ENCODE data around the gene NR2C1.
"Not testable (repeated sequence)": the region's sequence is repeated elsewhere in the genome, so short reads cannot be mapped to it uniquely, and the experiment has no call there.

NR2C1 gene

GRCh38 chr12:95072900-95073697, at the start of gene NR2C1:
Gene NR2C1, minus strand, starts transcription at chr12:95073618. Its CDS starts 6,234 bp downstream, at chr12:95067384.
- peak; percentile 92 for DNase-seq

GRCh38 chr12:95118788-95119179, 45.4 kb upstream of the NR2C1 start:
- DNase-seq = no peak

GRCh38 chr12:95118138-95118787, 44.8 kb upstream of the NR2C1 start:
- DNase-seq = no peak

- DNase-seq = peak; percentile 56
Observed at GRCh38 chr12:95117178-95117599, 43.8 kb upstream of the NR2C1 start.

- no peak for DNase-seq
Observed at GRCh38 chr12:95116773-95117172, 43.4 kb upstream of the NR2C1 start.

- no peak for DNase-seq
Observed at GRCh38 chr12:95116341-95116740, 42.9 kb upstream of the NR2C1 start.

GRCh38 chr12:95115641-95116040, 42.2 kb upstream of the NR2C1 start:
- no peak for DNase-seq

GRCh38 chr12:95114766-95115405, 41.5 kb upstream of the NR2C1 start:
- DNase-seq = no peak

- no peak for DNase-seq
Observed at GRCh38 chr12:95107362-95107761, 33.9 kb upstream of the NR2C1 start.

- DNase-seq = no peak
Observed at GRCh38 chr12:95105540-95105939, 32.1 kb upstream of the NR2C1 start.

- DNase-seq = no peak
Observed at GRCh38 chr12:95104919-95105452, 31.6 kb upstream of the NR2C1 start.

GRCh38 chr12:95102916-95103671, 29.7 kb upstream of the NR2C1 start:
- DNase-seq = peak; percentile 89

GRCh38 chr12:95101957-95102356, 28.5 kb upstream of the NR2C1 start:
- not testable (repeated sequence) for DNase-seq

- no peak for DNase-seq
Observed at GRCh38 chr12:95100264-95101190, 27.1 kb upstream of the NR2C1 start.

GRCh38 chr12:95099270-95099790, 25.9 kb upstream of the NR2C1 start:
- no peak for DNase-seq

- DNase-seq = no peak
Observed at GRCh38 chr12:95096852-95097251, 23.4 kb upstream of the NR2C1 start.

- DNase-seq = no peak
Observed at GRCh38 chr12:95096378-95096777, 23.0 kb upstream of the NR2C1 start.

GRCh38 chr12:95095866-95096265, 22.4 kb upstream of the NR2C1 start:
- peak; percentile 64 for DNase-seq

GRCh38 chr12:95089462-95089861, 16.0 kb upstream of the NR2C1 start:
- no peak for DNase-seq

- DNase-seq = peak; percentile 62
Observed at GRCh38 chr12:95088379-95088778, 15.0 kb upstream of the NR2C1 start.

GRCh38 chr12:95085612-95086011, 12.2 kb upstream of the NR2C1 start:
- no peak for DNase-seq

Data from MV-4-11 (cell line).